OCI-LY1 (cell line): ENCODE measurements around the gene RAD17.

ENCODE experiments used
- EZH2 ChIP-seq: fragments of 200-600 bp; sonication (generic), shearing (Covaris generic); IDR thresholded peaks from 2 replicates; pipeline ENCODE4 v1.8.0; 2017; ENCODE audit warnings: borderline replicate concordance, mixed run types, mild to moderate bottlenecking, antibody characterized with exemption, low read length, moderate library complexity, mixed read lengths
- TF ChIP-seq, protein P1 (sequence below): fragments of 200-600 bp; sonication (generic), shearing (Covaris generic); IDR thresholded peaks from 2 replicates; pipeline ENCODE4 v1.5.1; 2017; ENCODE audit warnings: mild to moderate bottlenecking, antibody characterized with exemption, low read length, moderate library complexity, mixed read lengths

DNA sequence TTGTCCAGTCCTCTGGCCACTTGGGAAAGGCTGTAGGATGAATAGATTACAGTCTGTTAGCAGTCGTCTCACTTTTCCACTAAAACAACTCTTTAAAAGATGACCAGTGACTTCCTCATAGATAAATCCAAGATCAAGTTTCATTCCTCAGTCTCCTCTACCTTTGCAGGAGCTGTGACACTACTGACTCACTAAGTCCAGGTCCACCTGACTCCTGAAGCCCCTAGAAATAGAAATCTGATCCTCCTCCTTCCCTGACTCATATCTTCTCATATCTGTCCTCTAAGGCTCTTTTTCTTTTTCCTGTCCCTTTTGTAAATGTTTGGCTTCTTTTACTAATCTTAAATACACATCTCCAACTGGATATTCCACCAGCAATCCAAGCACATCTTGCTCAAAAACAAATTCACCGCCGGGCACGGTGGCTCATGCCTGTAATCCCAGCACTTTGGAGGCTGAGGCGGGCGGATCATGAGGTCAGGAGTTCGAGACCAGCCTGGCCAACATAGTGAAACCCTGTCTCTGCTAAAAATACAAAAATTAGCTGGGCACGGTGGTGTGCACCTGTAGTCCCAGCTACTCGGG, 39.6 kb upstream of the RAD17 start:
- TF ChIP-seq EZH2 = no peak
- TF ChIP-seq, protein P1, sequence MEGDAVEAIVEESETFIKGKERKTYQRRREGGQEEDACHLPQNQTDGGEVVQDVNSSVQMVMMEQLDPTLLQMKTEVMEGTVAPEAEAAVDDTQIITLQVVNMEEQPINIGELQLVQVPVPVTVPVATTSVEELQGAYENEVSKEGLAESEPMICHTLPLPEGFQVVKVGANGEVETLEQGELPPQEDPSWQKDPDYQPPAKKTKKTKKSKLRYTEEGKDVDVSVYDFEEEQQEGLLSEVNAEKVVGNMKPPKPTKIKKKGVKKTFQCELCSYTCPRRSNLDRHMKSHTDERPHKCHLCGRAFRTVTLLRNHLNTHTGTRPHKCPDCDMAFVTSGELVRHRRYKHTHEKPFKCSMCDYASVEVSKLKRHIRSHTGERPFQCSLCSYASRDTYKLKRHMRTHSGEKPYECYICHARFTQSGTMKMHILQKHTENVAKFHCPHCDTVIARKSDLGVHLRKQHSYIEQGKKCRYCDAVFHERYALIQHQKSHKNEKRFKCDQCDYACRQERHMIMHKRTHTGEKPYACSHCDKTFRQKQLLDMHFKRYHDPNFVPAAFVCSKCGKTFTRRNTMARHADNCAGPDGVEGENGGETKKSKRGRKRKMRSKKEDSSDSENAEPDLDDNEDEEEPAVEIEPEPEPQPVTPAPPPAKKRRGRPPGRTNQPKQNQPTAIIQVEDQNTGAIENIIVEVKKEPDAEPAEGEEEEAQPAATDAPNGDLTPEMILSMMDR = no peak
